Keratinocyte (primary cell): ENCODE measurements around the gene ACACB. TPM values are rescaled to one million over a fixed set of nuclear protein-coding genes. Genes with fewer than 3 reads are reported as not detected.

Experiments used
- DNase-seq: peaks from one replicate; pipeline ENCODE4 v3.0.0-alpha.2; 2011; ENCODE audit warnings: low read depth, missing footprints, low spot score
- FAIRE-seq: peaks from 2 replicates; lab custom pipeline; 2011; peaks lifted over from hg19 to GRCh38; lab: Jason Lieb, UNC
- H2AFZ ChIP-seq: 2 replicates; pipeline ENCODE4 v1.6.0; 2012; ENCODE audit warnings: low read length, control low read depth, inconsistent platforms; ENCODE audit not compliant: control insufficient read depth
- H3K27ac ChIP-seq: 2 replicates; pipeline ENCODE4 v1.5.1; 2011; ENCODE audit warnings: low read length; ENCODE audit not compliant: control insufficient read depth, insufficient read depth
- H3K27me3 ChIP-seq: 3 replicates; pipeline ENCODE4 v1.6.0; 2011; ENCODE audit warnings: low read length; ENCODE audit not compliant: control insufficient read depth, insufficient read depth; ENCODE audit errors: extremely low read depth
- H3K36me3 ChIP-seq, 2 experiments: 2 replicates in 1 of 2; 3 replicates in 1 of 2; pipeline ENCODE4 v1.5.1; 2011; ENCODE audit warnings: low read length in 2 of 2, mild to moderate bottlenecking in 1 of 2; ENCODE audit not compliant: control insufficient read depth in 2 of 2, insufficient read depth in 2 of 2; ENCODE audit errors: extremely low read depth in 1 of 2
- H3K4me1 ChIP-seq: 3 replicates; pipeline ENCODE4 v1.5.1; 2011; ENCODE audit warnings: low read length; ENCODE audit not compliant: control insufficient read depth, insufficient read depth; ENCODE audit errors: extremely low read depth
- H3K4me2 ChIP-seq: 3 replicates; pipeline ENCODE4 v1.6.0; 2011; ENCODE audit warnings: low read depth, low read length; ENCODE audit not compliant: control insufficient read depth, insufficient read depth; ENCODE audit errors: extremely low read depth
- H3K4me3 ChIP-seq, 3 experiments: fragments of 200-600 bp in 1 of 3; sonication (generic) in 1 of 3; 2 replicates in 2 of 3; 3 replicates in 1 of 3; pipeline ENCODE4 v1.5.1; 2011 to 2016; ENCODE audit warnings: low read length in 3 of 3, mild to moderate bottlenecking in 3 of 3, control low read depth in 2 of 3, inconsistent platforms in 1 of 3, low read depth in 1 of 3, mixed read lengths in 1 of 3, mixed run types in 1 of 3, moderate library complexity in 1 of 3; ENCODE audit not compliant: control insufficient read depth in 2 of 3, insufficient read depth in 2 of 3; ENCODE audit errors: extremely low read depth in 1 of 3
- H3K79me2 ChIP-seq: 2 replicates; pipeline ENCODE4 v1.6.0; 2012; ENCODE audit warnings: low read length; ENCODE audit not compliant: control insufficient read depth, insufficient read depth
- H3K9ac ChIP-seq: 3 replicates; pipeline ENCODE4 v1.6.0; 2011; ENCODE audit warnings: low read length; ENCODE audit not compliant: control insufficient read depth, insufficient read depth; ENCODE audit errors: extremely low read depth
- H3K9me1 ChIP-seq: 3 replicates; pipeline ENCODE4 v1.6.0; 2011; ENCODE audit warnings: low read length; ENCODE audit not compliant: control insufficient read depth, insufficient read depth; ENCODE audit errors: extremely low read depth
- H3K9me3 ChIP-seq: 2 replicates; pipeline ENCODE4 v1.5.1; 2012; ENCODE audit warnings: low read depth, low read length; ENCODE audit not compliant: control insufficient read depth
- H4K20me1 ChIP-seq: 3 replicates; pipeline ENCODE4 v1.6.0; 2011; ENCODE audit warnings: low read length; ENCODE audit not compliant: control insufficient read depth, insufficient read depth; ENCODE audit errors: extremely low read depth
- EZH2 ChIP-seq: IDR thresholded peaks from one replicate; pipeline ENCODE4 v1.6.1; 2012; ENCODE audit warnings: inconsistent platforms, mild to moderate bottlenecking, low read length, moderate library complexity
- dilution Hi-C: fragments of 300-500 bp; cut with MboI; formaldehyde crosslinking; loops from one replicate; pipeline ENCODE4 v1.7.0; 2020; ENCODE audit warnings: low sequenced_read_pairs; ENCODE audit not compliant: extremely low pct_ligation_motif_present
- polyA plus RNA-seq, 5 experiments: library from polyadenylated mRNA; depleted of rRNA in 3 of 5; stranded (reverse) in 3 of 5; stranded (forward) in 1 of 5; unstranded in 1 of 5; fragments of >200 nt; gene quantifications; 1 replicate in 1 of 5; 2 replicates in 3 of 5; 3 replicates in 1 of 5; pipeline versions ENCODE4 v1.2.1 to v1.2.3, GENCODE V29; 2011 to 2012; ENCODE audit warnings: missing spikeins in 2 of 5, low read depth in 1 of 5, low replicate concordance in 1 of 5
- TF ChIP-seq, protein P1 (sequence below), 3 experiments: IDR thresholded peaks in 1 of 3; conservative IDR thresholded peaks in 1 of 3; optimal IDR thresholded peaks in 1 of 3; 2 replicates in 2 of 3; 3 replicates in 1 of 3; pipeline versions ENCODE3 to v1.5.1; 2011; ENCODE audit warnings: low read length in 3 of 3, mild to moderate bottlenecking in 3 of 3, moderate library complexity in 2 of 3, control low read depth in 1 of 3, inconsistent platforms in 1 of 3; ENCODE audit not compliant: insufficient read depth in 2 of 3; ENCODE audit errors: extremely low read depth in 1 of 3

The ACACB gene
- polyA plus RNA-seq, 1 donor (not counting 4 experiments of a cell fraction or from before 2014, with no cell fraction given) = 1.3 TPM

DNA sequence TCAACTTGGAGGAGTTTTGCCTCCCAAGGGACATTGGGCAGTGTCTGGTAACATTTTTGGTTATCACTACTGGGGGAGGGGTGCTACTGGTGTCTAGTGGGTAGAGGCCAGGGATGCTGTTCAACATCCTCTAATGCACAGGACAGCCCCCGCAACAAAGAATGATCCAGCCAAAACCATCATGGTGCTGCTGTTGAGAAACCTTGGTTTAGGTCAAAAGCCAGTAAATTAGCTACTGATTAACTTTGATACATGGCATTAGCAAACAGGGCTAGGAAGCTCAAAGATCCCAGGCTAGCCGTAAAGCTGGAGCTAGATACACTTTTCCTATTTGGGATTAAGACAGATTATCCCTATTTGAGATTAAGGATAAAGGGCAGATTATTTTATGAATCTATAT is 32.0 kb upstream of the ACACB start:
- no peaks in the 10 kb centered on the region for H3K9me3 ChIP-seq
- peaks cover 7 to 23% of the 10 kb centered on the region in 2 experiments for H3K36me3 ChIP-seq

DNA sequence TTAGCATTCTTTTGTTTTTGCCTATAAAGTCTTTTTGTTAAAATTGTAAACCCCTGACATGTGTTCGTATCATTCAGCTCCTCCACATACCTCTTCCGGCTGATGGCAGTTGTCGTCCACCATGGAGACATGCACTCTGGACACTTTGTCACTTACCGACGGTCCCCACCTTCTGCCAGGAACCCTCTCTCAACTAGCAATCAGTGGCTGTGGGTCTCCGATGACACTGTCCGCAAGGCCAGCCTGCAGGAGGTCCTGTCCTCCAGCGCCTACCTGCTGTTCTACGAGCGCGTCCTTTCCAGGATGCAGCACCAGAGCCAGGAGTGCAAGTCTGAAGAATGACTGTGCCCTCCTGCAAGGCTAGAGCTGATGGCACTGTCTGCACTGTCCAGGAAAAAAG is 30.8 kb upstream of the ACACB start:
- Histone ChIP-seq H3K27me3 (no peaks in the 10 kb centered on the region), H3K36me3 (peaks cover 12 to 21% of the 10 kb centered on the region in 2 experiments), H3K4me2 (no peak overlapping the region), H3K4me3 (no peak overlapping the region), H3K27ac (no peak overlapping the region), H3K79me2 (no peaks in the 10 kb centered on the region), H3K4me1 (no peaks in the 10 kb centered on the region), H3K9me1 (no peaks in the 10 kb centered on the region), H4K20me1 (no peaks in the 10 kb centered on the region), H2AFZ (no peak overlapping the region), H3K9me3 (no peaks in the 10 kb centered on the region), H3K9ac (no peak overlapping the region)
- TF ChIP-seq, protein P1, sequence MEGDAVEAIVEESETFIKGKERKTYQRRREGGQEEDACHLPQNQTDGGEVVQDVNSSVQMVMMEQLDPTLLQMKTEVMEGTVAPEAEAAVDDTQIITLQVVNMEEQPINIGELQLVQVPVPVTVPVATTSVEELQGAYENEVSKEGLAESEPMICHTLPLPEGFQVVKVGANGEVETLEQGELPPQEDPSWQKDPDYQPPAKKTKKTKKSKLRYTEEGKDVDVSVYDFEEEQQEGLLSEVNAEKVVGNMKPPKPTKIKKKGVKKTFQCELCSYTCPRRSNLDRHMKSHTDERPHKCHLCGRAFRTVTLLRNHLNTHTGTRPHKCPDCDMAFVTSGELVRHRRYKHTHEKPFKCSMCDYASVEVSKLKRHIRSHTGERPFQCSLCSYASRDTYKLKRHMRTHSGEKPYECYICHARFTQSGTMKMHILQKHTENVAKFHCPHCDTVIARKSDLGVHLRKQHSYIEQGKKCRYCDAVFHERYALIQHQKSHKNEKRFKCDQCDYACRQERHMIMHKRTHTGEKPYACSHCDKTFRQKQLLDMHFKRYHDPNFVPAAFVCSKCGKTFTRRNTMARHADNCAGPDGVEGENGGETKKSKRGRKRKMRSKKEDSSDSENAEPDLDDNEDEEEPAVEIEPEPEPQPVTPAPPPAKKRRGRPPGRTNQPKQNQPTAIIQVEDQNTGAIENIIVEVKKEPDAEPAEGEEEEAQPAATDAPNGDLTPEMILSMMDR (optimal IDR thresholded peaks at IDR 0.05 in 1 of 3, IDR thresholded peaks at IDR 0.05 in 1 of 3, conservative IDR thresholded peaks at IDR 0.05 in 1 of 3; ENCODE audit: extremely low read depth in 1 of 3, insufficient read depth in 2 of 3, low read length in 3 of 3) = no peak
- no peak for TF ChIP-seq EZH2
- dilution Hi-C loops = no loop called here
- FAIRE-seq = no peak
- no peak for DNase-seq

More for the DNA sequence above, 32.0 kb upstream of the ACACB start:
- FAIRE-seq (no peak), DNase-seq (no peak)
- Histone ChIP-seq H3K9me1 (no peaks in the 10 kb centered on the region), H2AFZ (no peak overlapping the region), H3K9ac (no peak overlapping the region), H3K4me1 (no peaks in the 10 kb centered on the region), H3K79me2 (no peaks in the 10 kb centered on the region), H3K4me3 (no peak overlapping the region), H3K27ac (no peak overlapping the region), H3K4me2 (no peak overlapping the region), H4K20me1 (no peaks in the 10 kb centered on the region), H3K27me3 (no peaks in the 10 kb centered on the region)
- dilution Hi-C loops = no loop called here
- TF ChIP-seq, protein P1 (optimal IDR thresholded peaks at IDR 0.05 in 1 of 3, IDR thresholded peaks at IDR 0.05 in 1 of 3, conservative IDR thresholded peaks at IDR 0.05 in 1 of 3; ENCODE audit: extremely low read depth in 1 of 3, insufficient read depth in 2 of 3, low read length in 3 of 3) = no peak
- TF ChIP-seq EZH2 = no peak
